ENCODE data around the gene CRYBA2. TPM values are rescaled to one million over a fixed set of nuclear protein-coding genes. Genes with fewer than 3 reads are reported as not detected.

The CRYBA2 gene
- total and polyA plus RNA-seq, 2 experiments from 2014 or later: not detected

DNA sequence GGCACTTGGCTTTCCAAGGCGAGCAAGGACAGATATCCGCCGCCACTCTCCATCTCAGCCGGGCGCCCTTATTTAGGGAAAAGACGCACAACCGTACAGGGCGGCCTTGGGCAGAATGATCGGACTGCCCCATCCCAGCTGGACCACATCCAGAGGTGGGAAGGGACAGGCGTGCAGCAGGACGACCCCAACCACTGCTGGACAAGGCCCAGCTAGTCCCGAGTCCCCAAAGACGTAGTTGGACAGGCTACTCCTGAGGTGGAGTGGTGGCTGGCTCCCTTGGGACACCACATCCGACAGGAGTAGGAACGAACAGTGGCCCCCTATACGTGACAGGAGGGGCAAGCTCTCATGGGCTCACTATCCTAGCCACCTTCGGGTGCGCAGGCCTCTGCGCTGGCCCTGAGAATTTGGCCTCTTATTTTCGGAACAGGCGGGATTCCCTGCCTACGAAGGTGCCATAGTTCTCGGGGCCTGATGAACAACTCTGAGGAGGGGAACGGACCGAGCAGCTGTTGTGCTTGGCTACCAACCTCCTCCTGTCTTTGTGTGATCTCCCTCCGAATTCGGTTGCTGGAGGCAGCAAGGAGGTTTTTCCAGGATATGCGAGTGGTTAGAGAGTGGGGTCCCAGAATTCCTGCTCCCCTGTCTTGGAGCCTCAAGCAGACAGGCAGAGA, 10.5 kb downstream of the CRYBA2 start (continued):
- no peak for TF ChIP-seq ZNF331 (CRISPR knock-in tag; IDR thresholded peaks at IDR 0.05; ENCODE audit: low read depth)
- TF ChIP-seq EZH2phosphoT487 (IDR thresholded peaks at IDR 0.05; ENCODE audit: unreplicated experiment): peak; percentile 73
- TF ChIP-seq STAT1 (IDR thresholded peaks at IDR 0.05; ENCODE audit: unreplicated experiment): no peak

DNA sequence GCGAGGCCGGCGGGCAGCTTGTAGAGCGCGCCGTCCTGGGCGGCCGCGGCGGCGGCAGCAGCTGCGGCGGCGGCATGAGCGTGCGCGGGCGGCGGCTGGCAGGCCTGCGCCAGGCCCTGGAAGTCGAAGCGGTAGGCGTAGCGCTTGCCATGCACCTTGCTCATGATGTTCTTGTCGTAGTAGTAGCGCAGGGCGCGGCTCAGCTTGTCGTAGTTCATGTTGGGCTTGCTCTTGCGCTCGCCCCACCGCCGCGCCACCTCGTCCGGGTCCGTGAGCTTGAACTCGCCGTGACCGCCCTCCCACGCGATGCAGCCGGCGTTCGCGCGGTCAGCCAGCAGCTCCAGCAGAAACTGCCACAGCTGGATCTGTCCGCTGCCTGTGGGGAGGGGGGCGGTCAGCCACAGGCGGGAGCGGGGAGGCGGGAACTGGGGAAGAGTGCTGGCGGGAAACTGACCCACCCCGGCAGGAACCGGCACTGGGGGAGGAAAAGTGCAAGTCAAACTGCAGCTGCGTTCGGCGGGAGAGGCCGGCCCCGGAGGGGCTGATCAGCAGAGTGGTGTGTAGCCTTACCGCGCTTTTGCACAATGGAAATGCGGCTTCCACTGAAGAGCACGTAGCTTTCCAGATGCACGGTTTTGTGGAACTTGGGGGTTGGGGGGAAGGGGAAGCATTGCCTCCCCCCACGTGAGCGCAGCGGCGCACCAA, 11.2 kb downstream of the CRYBA2 start:
- TF ChIP-seq, protein P1, sequence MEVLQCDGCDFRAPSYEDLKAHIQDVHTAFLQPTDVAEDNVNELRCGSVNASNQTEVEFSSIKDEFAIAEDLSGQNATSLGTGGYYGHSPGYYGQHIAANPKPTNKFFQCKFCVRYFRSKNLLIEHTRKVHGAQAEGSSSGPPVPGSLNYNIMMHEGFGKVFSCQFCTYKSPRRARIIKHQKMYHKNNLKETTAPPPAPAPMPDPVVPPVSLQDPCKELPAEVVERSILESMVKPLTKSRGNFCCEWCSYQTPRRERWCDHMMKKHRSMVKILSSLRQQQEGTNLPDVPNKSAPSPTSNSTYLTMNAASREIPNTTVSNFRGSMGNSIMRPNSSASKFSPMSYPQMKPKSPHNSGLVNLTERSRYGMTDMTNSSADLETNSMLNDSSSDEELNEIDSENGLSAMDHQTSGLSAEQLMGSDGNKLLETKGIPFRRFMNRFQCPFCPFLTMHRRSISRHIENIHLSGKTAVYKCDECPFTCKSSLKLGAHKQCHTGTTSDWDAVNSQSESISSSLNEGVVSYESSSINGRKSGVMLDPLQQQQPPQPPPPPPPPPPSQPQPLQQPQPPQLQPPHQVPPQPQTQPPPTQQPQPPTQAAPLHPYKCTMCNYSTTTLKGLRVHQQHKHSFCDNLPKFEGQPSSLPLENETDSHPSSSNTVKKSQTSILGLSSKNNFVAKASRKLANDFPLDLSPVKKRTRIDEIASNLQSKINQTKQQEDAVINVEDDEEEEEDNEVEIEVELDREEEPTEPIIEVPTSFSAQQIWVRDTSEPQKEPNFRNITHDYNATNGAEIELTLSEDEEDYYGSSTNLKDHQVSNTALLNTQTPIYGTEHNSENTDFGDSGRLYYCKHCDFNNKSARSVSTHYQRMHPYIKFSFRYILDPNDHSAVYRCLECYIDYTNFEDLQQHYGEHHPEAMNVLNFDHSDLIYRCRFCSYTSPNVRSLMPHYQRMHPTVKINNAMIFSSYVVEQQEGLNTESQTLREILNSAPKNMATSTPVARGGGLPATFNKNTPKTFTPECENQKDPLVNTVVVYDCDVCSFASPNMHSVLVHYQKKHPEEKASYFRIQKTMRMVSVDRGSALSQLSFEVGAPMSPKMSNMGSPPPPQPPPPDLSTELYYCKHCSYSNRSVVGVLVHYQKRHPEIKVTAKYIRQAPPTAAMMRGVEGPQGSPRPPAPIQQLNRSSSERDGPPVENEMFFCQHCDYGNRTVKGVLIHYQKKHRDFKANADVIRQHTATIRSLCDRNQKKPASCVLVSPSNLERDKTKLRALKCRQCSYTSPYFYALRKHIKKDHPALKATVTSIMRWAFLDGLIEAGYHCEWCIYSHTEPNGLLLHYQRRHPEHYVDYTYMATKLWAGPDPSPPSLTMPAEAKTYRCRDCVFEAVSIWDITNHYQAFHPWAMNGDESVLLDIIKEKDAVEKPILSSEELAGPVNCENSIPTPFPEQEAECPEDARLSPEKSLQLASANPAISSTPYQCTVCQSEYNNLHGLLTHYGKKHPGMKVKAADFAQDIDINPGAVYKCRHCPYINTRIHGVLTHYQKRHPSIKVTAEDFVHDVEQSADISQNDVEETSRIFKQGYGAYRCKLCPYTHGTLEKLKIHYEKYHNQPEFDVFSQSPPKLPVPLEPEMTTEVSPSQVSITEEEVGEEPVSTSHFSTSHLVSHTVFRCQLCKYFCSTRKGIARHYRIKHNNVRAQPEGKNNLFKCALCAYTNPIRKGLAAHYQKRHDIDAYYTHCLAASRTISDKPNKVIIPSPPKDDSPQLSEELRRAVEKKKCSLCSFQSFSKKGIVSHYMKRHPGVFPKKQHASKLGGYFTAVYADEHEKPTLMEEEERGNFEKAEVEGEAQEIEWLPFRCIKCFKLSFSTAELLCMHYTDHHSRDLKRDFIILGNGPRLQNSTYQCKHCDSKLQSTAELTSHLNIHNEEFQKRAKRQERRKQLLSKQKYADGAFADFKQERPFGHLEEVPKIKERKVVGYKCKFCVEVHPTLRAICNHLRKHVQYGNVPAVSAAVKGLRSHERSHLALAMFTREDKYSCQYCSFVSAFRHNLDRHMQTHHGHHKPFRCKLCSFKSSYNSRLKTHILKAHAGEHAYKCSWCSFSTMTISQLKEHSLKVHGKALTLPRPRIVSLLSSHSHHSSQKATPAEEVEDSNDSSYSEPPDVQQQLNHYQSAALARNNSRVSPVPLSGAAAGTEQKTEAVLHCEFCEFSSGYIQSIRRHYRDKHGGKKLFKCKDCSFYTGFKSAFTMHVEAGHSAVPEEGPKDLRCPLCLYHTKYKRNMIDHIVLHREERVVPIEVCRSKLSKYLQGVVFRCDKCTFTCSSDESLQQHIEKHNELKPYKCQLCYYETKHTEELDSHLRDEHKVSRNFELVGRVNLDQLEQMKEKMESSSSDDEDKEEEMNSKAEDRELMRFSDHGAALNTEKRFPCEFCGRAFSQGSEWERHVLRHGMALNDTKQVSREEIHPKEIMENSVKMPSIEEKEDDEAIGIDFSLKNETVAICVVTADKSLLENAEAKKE (CRISPR knock-in tag; IDR thresholded peaks at IDR 0.05): no peak
- TF ChIP-seq EZH2 (IDR thresholded peaks at IDR 0.05; ENCODE audit: low read depth, unreplicated experiment): peak; percentile 98
- peak; percentile 96 for TF ChIP-seq EZH2phosphoT487 (IDR thresholded peaks at IDR 0.05; ENCODE audit: unreplicated experiment)
- no peak for TF ChIP-seq JUNB (IDR thresholded peaks at IDR 0.05; ENCODE audit: unreplicated experiment)
- TF ChIP-seq ZNF331 (CRISPR knock-in tag; IDR thresholded peaks at IDR 0.05; ENCODE audit: low read depth): no peak
- TF ChIP-seq NANOG (IDR thresholded peaks at IDR 0.05; ENCODE audit: borderline replicate concordance): no peak
- no peak for TF ChIP-seq STAT1 (IDR thresholded peaks at IDR 0.05; ENCODE audit: unreplicated experiment)
- no peak for TF ChIP-seq ZNF114 (CRISPR knock-in tag; IDR thresholded peaks at IDR 0.05)
- Histone ChIP-seq H3K4me3 (peak overlapping the region; percentile 46; the same call in 1 of the 2 replicates), H4K20me1 (replicated peaks; ENCODE audit: insufficient read depth) (peaks cover 15% of the 10 kb centered on the region), H2AFZ (peak overlapping the region; percentile 81; the same call in 1 of the 2 replicates), H3K9me2 (ENCODE audit: insufficient read depth) (no peaks in the 10 kb centered on the region), H3K79me2 (replicated peaks; ENCODE audit: insufficient read depth) (no peaks in the 10 kb centered on the region), H3K27me3 (ENCODE audit: insufficient read depth) (peaks cover 98% of the 10 kb centered on the region), H3K4me2 (peak overlapping the region; percentile 75), H3K36me3 (ENCODE audit: insufficient read depth) (no peaks in the 10 kb centered on the region), H3K27ac (ENCODE audit: low read depth) (no peak overlapping the region), H3K4me1 (ENCODE audit: insufficient read depth) (peaks cover 33% of the 10 kb centered on the region; the same call in 1 of the 2 replicates), H3F3A (replicated peaks; ENCODE audit: low read depth) (0 out of 2 replicates have a peak, but pooled peaks cover 4% of the 10 kb centered on the region)
- Mint-ChIP-seq H3K4me1 (peaks cover 17% of the 10 kb centered on the region), H3K36me3 (ENCODE audit: low read depth) (no peaks in the 10 kb centered on the region; the same call in 2 of the 3 replicates), H3K27ac (no peak overlapping the region), H3K9me3 (peaks cover 3% of the 10 kb centered on the region; the same call in 1 of the 3 replicates), H3K4me3 (peak overlapping the region; percentile 54), H3K27me3 (ENCODE audit: insufficient read depth, low read depth, poor library complexity) (peaks cover 86% of the 10 kb centered on the region)
- peak; percentile 62 for DNase-seq (ENCODE audit: low spot score)
- peak; percentile 0; the same call in 1 of the 3 replicates for ATAC-seq
